GM18520 (cell line): Measurements from ENCODE around the gene SEPHS2.
"Not testable (repeated sequence)": the region's sequence is repeated elsewhere in the genome, so short reads cannot be mapped to it uniquely, and the experiment has no call there.

Experiments
- ATAC-seq: cut with Tn5 transposase; IDR thresholded peaks from one replicate; pipeline ENCODE4 v1.9.1; 2021; ENCODE audit not compliant: unreplicated experiment

SEPHS2 gene

GRCh38 chr16:30470632-30470995, 24.9 kb upstream of the SEPHS2 start:
- ATAC-seq = no peak

DNA sequence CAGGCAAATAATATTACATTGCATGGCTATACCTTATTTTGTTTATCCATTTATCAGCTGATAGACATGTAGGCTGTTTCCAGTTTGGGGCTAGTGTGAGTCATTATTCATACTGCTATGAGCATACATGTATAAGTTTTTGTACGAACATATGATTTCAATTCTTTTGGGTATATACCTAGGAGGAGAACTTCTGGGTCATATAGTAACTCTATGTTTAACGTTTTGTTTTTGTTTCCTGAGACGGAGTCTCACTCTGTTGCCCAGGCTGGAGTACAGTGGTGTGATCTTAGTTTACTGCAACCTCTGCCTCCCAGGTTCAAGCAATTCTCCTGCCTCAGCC, 24.5 kb upstream of the SEPHS2 start:
- ATAC-seq = no peak

DNA sequence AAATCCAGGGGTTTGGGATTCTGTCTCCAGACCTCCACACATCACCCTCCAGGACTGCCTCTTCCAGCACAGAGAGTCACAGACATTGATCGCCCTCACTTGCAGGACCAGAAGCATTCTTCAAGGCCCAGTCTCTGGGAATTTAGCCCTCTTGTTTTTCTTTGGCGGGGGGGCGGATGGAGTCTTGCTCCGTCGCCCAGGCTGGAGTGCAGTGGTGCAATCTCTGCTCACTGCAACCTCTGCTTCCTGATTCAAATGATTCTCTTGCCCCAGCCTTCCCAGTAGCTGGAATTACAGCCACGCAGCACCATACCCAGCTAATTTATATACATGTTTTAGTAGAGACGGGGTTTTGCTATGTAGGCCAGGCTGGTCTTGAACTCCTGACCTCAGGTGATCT, 18.4 kb upstream of the SEPHS2 start:
- ATAC-seq = no peak

- ATAC-seq = not testable (repeated sequence)
These were observed 15.8 kb upstream of the SEPHS2 start for GRCh38 chr16:30461426-30461825.

- ATAC-seq = no peak
These were observed 13.8 kb upstream of the SEPHS2 start for GRCh38 chr16:30459456-30459855.

DNA sequence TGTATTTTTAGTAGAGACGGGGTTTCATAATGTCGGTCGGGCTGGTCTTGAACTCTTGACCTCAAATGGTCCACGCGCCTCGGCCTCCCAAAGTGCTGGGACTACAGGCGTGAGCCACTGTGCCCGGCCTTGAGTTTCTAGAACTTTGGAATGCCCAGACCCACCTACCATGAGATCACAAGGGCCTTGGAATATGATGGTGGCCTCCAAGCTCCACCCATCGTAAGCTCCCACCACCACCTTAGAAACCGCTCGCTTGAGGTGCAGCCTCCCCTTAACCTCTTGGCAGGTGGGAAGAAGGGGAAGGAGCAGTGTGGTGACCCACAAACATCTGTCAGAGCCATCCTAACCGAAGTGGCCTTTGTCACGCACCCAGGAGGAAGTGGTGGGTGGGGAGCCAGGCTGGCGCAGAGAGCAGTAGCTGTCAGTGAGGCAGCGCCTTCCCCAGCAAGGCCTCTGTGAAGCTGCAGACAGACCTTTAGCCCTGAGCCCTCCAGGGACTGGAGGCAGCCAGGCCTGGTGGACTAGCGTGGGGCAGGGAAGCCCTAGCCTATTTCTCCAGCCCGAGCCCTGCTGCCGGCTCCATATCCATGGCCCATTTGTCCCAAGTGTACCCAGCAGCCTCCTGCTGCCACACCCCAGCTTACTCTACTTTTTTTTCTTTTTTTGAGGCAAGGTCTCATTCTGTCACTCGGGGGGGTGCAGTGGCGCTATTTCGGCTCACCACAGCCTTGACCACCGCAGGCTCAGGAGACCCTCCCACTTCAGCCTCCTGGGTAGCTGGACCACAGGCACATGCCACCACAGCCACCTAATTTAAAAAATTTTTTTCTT, 13.1 kb upstream of the SEPHS2 start:
- peak; percentile 80 for ATAC-seq

DNA sequence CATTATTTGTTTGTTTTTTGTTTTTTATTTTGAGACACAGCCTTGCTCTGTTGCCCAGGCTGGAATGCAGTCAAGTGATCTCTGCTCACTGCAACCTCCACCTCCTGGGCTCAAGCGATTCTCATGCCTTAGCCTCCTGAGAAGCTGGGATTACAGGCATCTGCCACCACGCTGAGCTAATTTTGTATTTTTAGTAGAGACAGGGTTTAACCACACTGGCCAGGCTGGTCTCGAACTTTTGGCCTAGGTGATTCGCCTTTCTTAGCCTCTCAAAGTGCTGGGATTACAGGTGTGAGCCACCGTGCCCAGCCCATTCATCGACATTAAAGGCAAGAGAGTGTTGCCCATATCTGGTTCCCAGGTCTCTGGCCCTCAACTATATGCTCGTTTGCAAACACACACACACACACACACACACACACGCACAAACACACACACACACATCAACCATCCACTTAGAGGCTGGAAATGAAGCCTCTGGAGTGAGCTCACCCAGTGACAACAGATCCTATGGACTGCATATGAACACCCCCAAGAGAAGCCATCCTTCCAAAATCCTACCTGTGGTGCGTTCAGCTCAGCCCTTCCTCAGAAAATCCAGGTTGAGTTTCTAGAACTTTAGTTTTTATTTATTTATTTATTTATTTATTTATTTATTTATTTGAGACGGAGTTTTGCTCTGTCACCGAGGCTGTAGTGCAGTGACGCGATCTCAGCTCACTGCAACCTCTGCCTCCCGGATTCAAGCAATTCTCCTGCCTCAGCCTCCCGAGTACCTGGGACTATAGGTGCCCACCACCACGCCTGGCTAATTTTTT, 12.3 kb upstream of the SEPHS2 start:
- no peak for ATAC-seq

DNA sequence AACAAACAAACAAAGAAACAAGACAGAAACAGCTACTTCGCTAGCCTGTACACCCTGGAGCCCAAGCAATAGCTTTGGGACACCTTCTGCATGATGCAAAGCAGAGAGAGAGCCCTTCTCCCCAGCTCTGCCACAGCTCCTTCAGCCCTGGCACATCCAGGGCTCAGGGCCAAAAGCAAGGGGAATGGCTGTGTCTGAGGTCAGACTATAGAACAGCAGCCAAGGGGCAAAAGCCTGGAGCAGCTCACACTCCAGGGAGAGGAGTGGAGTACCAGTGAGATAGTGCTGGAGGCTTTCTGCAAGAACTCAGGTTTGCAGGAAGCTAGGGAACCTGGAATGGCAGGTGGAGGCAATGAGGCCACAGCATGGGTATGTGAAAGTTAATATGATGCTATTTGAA, 11.6 kb upstream of the SEPHS2 start:
- no peak for ATAC-seq

- ATAC-seq = no peak
These were observed 10.6 kb upstream of the SEPHS2 start for GRCh38 chr16:30456302-30456701.

DNA sequence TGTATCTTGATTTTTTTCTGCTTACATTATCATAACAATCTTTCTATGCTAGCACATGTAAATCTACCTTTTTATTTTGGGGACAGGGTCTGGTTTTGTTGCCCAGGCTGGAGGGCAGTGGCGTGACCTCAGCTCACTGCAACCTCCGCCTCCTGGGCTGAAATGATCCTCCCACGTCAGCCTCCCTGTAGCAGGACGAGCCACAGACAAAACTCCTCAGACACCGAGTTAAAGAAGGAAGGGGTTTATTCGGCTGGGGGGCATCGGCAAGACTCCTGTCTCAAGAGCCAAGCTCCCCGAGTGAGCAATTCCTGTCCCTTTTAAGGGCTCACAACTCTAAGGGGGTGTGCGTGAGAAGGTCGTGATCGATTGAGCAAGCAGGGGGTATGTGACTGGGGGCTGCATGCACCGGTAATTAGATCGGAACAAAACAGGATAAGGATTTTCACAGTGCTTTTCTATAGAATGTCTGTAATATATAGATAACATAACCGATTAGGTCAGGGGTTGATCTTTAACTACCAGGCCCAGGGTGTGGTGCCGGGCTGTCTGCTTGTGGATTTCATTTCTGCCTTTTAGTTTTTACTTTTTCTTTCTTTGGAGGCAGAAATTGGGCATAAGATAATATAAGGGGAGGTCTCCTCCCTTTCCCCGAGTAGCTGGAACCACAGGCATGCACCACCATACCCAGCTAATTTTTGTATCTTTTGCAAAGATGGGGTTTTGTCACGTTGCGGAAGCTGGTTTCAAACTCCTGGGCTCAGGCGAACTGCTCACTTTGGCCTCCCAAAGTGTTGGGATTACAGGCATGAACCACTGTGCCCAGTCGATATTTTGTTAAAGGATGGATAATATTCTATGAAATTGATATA, 7.3 kb upstream of the SEPHS2 start:
- ATAC-seq = not testable (repeated sequence)

GRCh38 chr16:30449116-30449435, 3.4 kb upstream of the SEPHS2 start:
- ATAC-seq = no peak

DNA sequence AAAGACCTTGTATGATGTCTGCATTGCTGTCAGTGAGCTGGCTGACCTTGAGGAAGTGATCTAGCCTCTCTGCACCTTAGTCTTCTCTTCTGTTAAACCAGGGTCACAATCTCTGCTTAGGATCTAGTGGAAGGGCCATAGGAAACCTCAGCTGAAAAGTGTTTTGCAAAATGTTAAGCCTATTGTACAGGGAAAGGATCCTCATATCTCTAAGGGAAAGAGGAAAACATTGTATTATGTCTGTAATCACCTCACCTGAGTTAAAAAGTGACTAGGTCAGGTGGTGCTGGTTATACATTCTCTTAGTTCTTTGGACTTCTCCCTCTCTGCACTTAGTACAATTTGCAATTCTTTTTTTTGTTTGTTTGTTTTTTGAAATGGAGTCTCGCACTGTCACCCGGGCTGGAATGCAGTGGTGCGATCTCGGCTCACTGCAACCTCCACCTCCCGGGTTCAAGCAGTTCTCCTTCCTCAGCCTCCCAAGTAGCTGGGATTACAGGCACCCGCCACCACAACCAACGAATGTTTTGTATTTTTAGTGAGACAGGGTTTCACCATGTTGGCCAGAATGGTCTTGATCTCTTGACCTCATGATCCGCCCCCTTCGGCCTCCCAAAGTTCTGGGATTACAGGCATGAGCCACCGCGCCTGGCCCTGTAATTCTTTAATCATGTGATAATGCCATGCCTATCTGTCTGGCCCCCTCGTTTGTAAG, 2.0 kb upstream of the SEPHS2 start:
- ATAC-seq = no peak

DNA sequence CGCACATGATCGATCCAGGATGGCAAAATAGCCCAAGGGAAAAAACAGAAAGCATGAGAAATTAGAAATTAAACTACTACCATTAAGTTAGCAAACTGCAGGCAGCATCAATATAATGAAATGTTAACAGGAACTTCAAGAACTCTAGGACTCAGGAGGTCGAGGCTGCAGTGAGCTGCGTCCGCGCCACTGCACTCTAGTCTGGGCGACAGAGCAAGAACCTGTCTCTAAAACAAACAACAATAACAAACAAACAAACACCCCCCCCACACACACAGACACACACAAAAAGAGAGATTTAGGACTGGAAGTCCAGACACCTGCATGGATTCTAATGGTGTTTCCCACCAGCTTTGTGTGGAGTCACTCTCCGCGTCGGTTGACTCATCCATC, 525 bp upstream of the SEPHS2 start:
- no peak for ATAC-seq

- peak; percentile 10 for ATAC-seq
These were observed 596 bp downstream of the SEPHS2 start for GRCh38 chr16:30445149-30445407.

DNA sequence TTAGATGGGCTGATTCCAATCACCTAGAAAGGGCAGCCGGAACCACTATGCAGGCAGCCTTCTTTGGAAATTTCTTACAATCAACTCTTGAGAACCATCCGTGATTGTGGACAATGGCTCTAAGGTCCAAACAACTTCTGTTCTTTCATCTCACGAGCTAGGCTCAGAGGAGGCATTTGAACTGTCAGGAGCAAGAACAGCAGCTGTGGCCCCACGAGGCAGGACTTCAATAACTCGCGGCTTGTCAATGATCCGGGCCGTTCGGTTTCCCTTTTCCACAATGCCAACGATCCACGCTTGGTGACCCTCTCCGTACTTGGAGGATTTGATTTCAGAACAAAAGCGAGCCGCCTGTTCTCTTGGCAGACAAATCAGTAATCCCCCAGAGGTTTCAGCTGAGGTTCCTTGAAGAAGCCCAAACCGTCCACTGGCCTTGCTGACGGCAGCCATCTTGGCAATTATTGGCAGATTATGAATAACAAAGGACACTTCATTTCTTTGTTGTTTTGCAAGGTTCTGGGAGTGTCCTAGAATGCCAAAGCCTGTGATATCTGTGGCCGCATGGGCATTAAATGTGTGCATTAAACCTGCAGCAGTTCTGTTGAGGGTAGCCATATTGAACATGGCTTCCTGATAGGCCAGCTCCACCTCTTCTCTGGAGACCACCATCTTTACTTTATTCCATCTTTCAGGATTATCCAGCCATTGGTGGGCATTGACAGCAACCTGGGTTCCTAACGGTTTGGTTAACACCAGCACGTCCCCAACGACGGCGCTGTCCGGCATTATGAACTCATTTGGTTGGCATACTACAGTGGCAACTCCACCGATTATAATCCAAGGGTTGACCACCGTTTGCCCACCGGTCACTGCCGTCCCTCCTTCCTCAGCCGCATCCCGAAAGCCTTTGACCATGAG, 1.2 kb downstream of the SEPHS2 start:
- ATAC-seq = no peak

GRCh38 chr16:30443631-30444030, 2.0 kb downstream of the SEPHS2 start:
- ATAC-seq = no peak

- no peak for ATAC-seq
These were observed 5.8 kb downstream of the SEPHS2 start for GRCh38 chr16:30439720-30440348.

DNA sequence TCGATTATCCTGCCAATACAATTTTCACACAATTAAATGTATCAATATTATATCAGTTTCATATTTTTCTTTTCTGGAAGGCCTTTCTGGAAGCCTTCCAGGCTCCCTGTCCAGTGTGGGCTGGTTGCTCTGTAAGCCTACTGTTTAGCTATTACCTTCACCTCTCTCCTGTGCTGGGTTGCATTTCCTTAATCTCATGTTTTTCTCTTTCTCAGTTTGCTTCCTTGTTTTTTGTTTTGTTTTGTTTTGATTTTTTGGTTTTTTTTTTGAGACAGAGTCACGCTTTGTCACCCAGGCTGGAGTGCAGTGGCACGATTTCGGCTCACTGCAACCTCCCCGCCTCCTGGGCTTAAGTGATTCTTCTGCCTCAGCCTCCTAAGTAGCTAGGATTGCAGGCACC, 6.8 kb downstream of the SEPHS2 start:
- no peak for ATAC-seq

- no peak for ATAC-seq
These were observed 8.1 kb downstream of the SEPHS2 start for GRCh38 chr16:30437511-30438046.

- ATAC-seq = no peak
These were observed 10.8 kb downstream of the SEPHS2 start for GRCh38 chr16:30434852-30435251.
